ENCODE measurements around the gene NTRK3.

- TF ChIP-seq CTCF (IDR thresholded peaks at IDR 0.05; ENCODE audit: borderline replicate concordance, extremely low read depth, low read length, poor library complexity, severe bottlenecking) (no peak), EZH2 (IDR thresholded peaks at IDR 0.05; ENCODE audit: borderline replicate concordance, low read depth, low read length, severe bottlenecking) (no peak)
Observed at GRCh38 chr15:88288206-88288605, 31.7 kb upstream of the NTRK3 start.
